ENCODE results near the gene PLXNB2. TPM values are rescaled to one million over a fixed set of nuclear protein-coding genes. Genes with fewer than 3 reads are reported as not detected.
A peak's percentile ranks its signal among the peaks of the same experiment; 100 is the strongest.

The PLXNB2 gene
- total RNA-seq, 4 donors from 2014 or later: 8.0 to 11.8 (median 9.0) TPM

GRCh38 chr22:50244420-50245213 is 62.8 kb downstream of the PLXNB2 start, which contains the start of gene TUBGCP6:
TUBGCP6 (minus strand) TSS chr22:50245023; CDS start chr22:50244459, 564 bp downstream.
- in situ Hi-C loops (cut with MboI; ENCODE audit: low sequenced_read_pairs in 4 of 4): no loop called here
- ATAC-seq: peak; percentile 79 to 80
- peaks cover 0 to 12% of the 10 kb centered on the region in 2 donors for H3K36me3 ChIP-seq

GRCh38 chr22:50243685-50244419 is 63.6 kb downstream of the PLXNB2 start:
- intact Hi-C loops (cut with DNase I; ENCODE audit: low total_unique reads) (loop anchor here (1.0 to 2.0 kb wide), 2 partner anchors 14 to 27 kb away; partner anchors contain the start of gene MAPK11), in situ Hi-C loops (cut with MboI; ENCODE audit: low sequenced_read_pairs in 4 of 4) (no loop called here)
- ATAC-seq (peak; percentile 4 to 5), DNase-seq (no peak)
- no peaks in the 10 kb centered on the region for H3K27me3 ChIP-seq
- TF ChIP-seq POLR2A (IDR thresholded peaks at IDR 0.05) (no peak), CTCF (IDR thresholded peaks at IDR 0.05 in 4 of 5, conservative IDR thresholded peaks at IDR 0.05 in 1 of 5) (no peak)
- H3K4me3 ChIP-seq: peak overlapping the region; percentile 74 to 98 (median 81)
- peak overlapping the region; percentile 88 to 98 (median 90) for H3K27ac ChIP-seq
- H3K4me1 ChIP-seq: peaks cover 42% of the 10 kb centered on the region in 2 donors
- H3K9me3 ChIP-seq: no peaks in the 10 kb centered on the region
- H3K36me3 ChIP-seq: peaks cover 0 to 20% of the 10 kb centered on the region in 2 donors

More at GRCh38 chr22:50244420-50245213, 62.8 kb downstream of the PLXNB2 start, which contains the start of gene TUBGCP6:
- intact Hi-C loops (cut with DNase I; ENCODE audit: low total_unique reads): loop anchor here (1.0 to 2.0 kb wide), 2 partner anchors 14 to 26 kb away; partner anchors contain the start of gene MAPK11
- H3K27me3 ChIP-seq: no peaks in the 10 kb centered on the region
- peak within 1 kb of the TSS; percentile 88 to 98 (median 90) for H3K27ac ChIP-seq
- peak within 1 kb of the TSS; percentile 74 to 98 (median 81) for H3K4me3 ChIP-seq
- H3K9me3 ChIP-seq: no peaks in the 10 kb centered on the region
- peaks cover 43 to 46% of the 10 kb centered on the region in 2 donors for H3K4me1 ChIP-seq
- DNase-seq: peak; percentile 84 to 90
- TF ChIP-seq POLR2A (IDR thresholded peaks at IDR 0.05) (peak; percentile 70 to 81), CTCF (IDR thresholded peaks at IDR 0.05 in 4 of 5, conservative IDR thresholded peaks at IDR 0.05 in 1 of 5) (peak; percentile 24 to 43 (median 37))

- peak overlapping the region; percentile 88 to 98 (median 90) for H3K27ac ChIP-seq
- no peaks in the 10 kb centered on the region for H3K27me3 ChIP-seq
- no peak for DNase-seq
- no peaks in the 10 kb centered on the region for H3K9me3 ChIP-seq
- in situ Hi-C loops (cut with MboI; ENCODE audit: low sequenced_read_pairs in 4 of 4): no loop called here
- peaks cover 42% of the 10 kb centered on the region in 2 donors for H3K4me1 ChIP-seq
- TF ChIP-seq POLR2A (IDR thresholded peaks at IDR 0.05) (no peak), CTCF (IDR thresholded peaks at IDR 0.05 in 4 of 5, conservative IDR thresholded peaks at IDR 0.05 in 1 of 5) (no peak)
- intact Hi-C loops (cut with DNase I; ENCODE audit: low total_unique reads): no loop called here
- H3K4me3 ChIP-seq: peak overlapping the region; percentile 74 to 98 (median 81)
- peaks cover 0 to 23% of the 10 kb centered on the region in 2 donors for H3K36me3 ChIP-seq
- no peak for ATAC-seq
Measured at GRCh38 chr22:50242406-50242949, 65.0 kb downstream of the PLXNB2 start.

- DNase-seq (no peak), ATAC-seq (no peak)
- intact Hi-C loops (cut with DNase I; ENCODE audit: low total_unique reads) (loop anchor here (2.0 to 10.0 kb wide), 2 partner anchors 14 to 196 kb away; no protein-coding TSS in a partner anchor), in situ Hi-C loops (cut with MboI; ENCODE audit: low sequenced_read_pairs in 4 of 4) (no loop called here)
- Histone ChIP-seq H3K27me3 (no peaks in the 10 kb centered on the region), H3K4me3 (no peak overlapping the region), H3K36me3 (peaks cover 0 to 21% of the 10 kb centered on the region in 2 donors), H3K27ac (no peak overlapping the region), H3K9me3 (no peaks in the 10 kb centered on the region), H3K4me1 (peaks cover 25 to 27% of the 10 kb centered on the region in 2 donors)
- TF ChIP-seq POLR2A (IDR thresholded peaks at IDR 0.05) (no peak), CTCF (IDR thresholded peaks at IDR 0.05 in 4 of 5, conservative IDR thresholded peaks at IDR 0.05 in 1 of 5) (no peak)
Measured at GRCh38 chr22:50238755-50239154, 68.7 kb downstream of the PLXNB2 start.

Measured in gastrocnemius medialis (tissue), 4 donors.